Measurements from ENCODE around the gene SLC22A12.

Gene SLC22A12

GRCh38 chr11:64605656-64606585 lies 14.9 kb downstream of the SLC22A12 start:
- H3K4me3 ChIP-seq (ENCODE audit: low read depth, low read length): no peak overlapping the region
- no peak for TF ChIP-seq CTCF (IDR thresholded peaks at IDR 0.05; ENCODE audit: low read depth, low read length, missing control alignments)
- DNase-seq (ENCODE audit: low read depth): no peak

- no peak for DNase-seq (ENCODE audit: low read depth)
- no peak overlapping the region for H3K4me3 ChIP-seq (ENCODE audit: low read depth, low read length)
- TF ChIP-seq CTCF (IDR thresholded peaks at IDR 0.05; ENCODE audit: low read depth, low read length, missing control alignments): no peak
Observed at GRCh38 chr11:64606796-64607380, 15.9 kb downstream of the SLC22A12 start.

GRCh38 chr11:64607381-64607985 lies 16.5 kb downstream of the SLC22A12 start:
- H3K4me3 ChIP-seq (ENCODE audit: low read depth, low read length): no peak overlapping the region
- TF ChIP-seq CTCF (IDR thresholded peaks at IDR 0.05; ENCODE audit: low read depth, low read length, missing control alignments): no peak
- no peak for DNase-seq (ENCODE audit: low read depth)

- no peak for TF ChIP-seq CTCF (IDR thresholded peaks at IDR 0.05; ENCODE audit: low read depth, low read length, missing control alignments)
- no peak for DNase-seq (ENCODE audit: low read depth)
- H3K4me3 ChIP-seq (ENCODE audit: low read depth, low read length): no peak overlapping the region
Observed at GRCh38 chr11:64608046-64608445, 17.0 kb downstream of the SLC22A12 start.

- no peak overlapping the region for H3K4me3 ChIP-seq (ENCODE audit: low read depth, low read length)
- DNase-seq (ENCODE audit: low read depth): no peak
- no peak for TF ChIP-seq CTCF (IDR thresholded peaks at IDR 0.05; ENCODE audit: low read depth, low read length, missing control alignments)
Observed at GRCh38 chr11:64608636-64609035, 17.6 kb downstream of the SLC22A12 start.

GRCh38 chr11:64609436-64610047 lies 18.5 kb downstream of the SLC22A12 start:
- no peak overlapping the region for H3K4me3 ChIP-seq (ENCODE audit: low read depth, low read length)
- no peak for TF ChIP-seq CTCF (IDR thresholded peaks at IDR 0.05; ENCODE audit: low read depth, low read length, missing control alignments)
- no peak for DNase-seq (ENCODE audit: low read depth)

All from GM12864 (cell line).